Liver (tissue), 3 donors: ENCODE measurements around the gene M1AP.

Experiments
- FOXA1 ChIP-seq: IDR thresholded peaks from 2 replicates; pipeline ENCODE4 v1.6.1; 2016; ENCODE audit warnings: antibody characterized with exemption
- GABPA ChIP-seq, 2 donors: IDR thresholded peaks in 1 of 2; conservative IDR thresholded peaks in 1 of 2; 2 replicates each; pipeline ENCODE4 v1.6.1; 2016; ENCODE audit warnings: antibody characterized with exemption in 2 of 2, mild to moderate bottlenecking in 1 of 2, moderate library complexity in 1 of 2
- JUND ChIP-seq, 2 donors: IDR thresholded peaks; 2 replicates each; pipeline ENCODE4 v1.6.1; 2016; ENCODE audit warnings: antibody characterized with exemption in 2 of 2
- RXRA ChIP-seq, 2 donors: IDR thresholded peaks; 2 replicates each; pipeline ENCODE4 v1.6.1; 2017 to 2018; ENCODE audit warnings: antibody characterized with exemption in 2 of 2, mild to moderate bottlenecking in 1 of 2
- SP1 ChIP-seq: IDR thresholded peaks from 2 replicates; pipeline ENCODE4 v1.6.1; 2018; ENCODE audit warnings: antibody characterized with exemption, mild to moderate bottlenecking
- YY1 ChIP-seq: IDR thresholded peaks from 2 replicates; pipeline ENCODE4 v1.6.1; 2016; ENCODE audit warnings: antibody characterized with exemption, mild to moderate bottlenecking
- TF ChIP-seq, protein P1 (sequence below): IDR thresholded peaks from 2 replicates; pipeline ENCODE4 v1.6.1; 2016; ENCODE audit warnings: antibody characterized with exemption
- TF ChIP-seq, protein P2 (sequence below): fragments of 150-350 bp; IDR thresholded peaks from 2 replicates; pipeline ENCODE4 v1.5.1; 2017; ENCODE audit warnings: improper control_type of control experiment, low read depth, low read length; ENCODE audit not compliant: missing input control
- TF ChIP-seq, protein P3 (sequence below): IDR thresholded peaks from 2 replicates; pipeline ENCODE4 v1.6.1; 2016; ENCODE audit warnings: antibody characterized with exemption
- donor health status: healthy.
- donor health status: healthy.

DNA sequence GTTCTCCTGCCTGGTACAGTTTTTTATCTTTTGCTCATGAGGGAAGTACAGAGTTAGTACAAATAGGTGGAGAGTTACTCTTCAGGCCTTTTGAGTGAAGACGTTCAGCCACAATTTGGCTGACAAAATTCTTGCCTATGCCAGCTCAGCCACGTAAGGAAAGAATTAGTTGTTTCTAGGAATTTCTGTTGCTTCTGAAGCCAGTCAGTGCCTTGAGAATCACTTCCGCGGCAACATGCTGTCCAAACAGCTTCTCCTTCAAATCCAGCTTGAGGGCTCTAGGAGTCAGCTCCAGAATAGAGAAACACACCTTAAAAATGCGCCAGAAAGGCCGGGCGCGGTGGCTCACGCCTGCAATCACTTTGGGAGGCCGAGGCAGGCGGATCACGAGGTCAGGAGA, 27.5 kb downstream of the M1AP start:
- TF ChIP-seq, protein P1, sequence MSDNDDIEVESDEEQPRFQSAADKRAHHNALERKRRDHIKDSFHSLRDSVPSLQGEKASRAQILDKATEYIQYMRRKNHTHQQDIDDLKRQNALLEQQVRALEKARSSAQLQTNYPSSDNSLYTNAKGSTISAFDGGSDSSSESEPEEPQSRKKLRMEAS = no peak
- TF ChIP-seq, protein P2, sequence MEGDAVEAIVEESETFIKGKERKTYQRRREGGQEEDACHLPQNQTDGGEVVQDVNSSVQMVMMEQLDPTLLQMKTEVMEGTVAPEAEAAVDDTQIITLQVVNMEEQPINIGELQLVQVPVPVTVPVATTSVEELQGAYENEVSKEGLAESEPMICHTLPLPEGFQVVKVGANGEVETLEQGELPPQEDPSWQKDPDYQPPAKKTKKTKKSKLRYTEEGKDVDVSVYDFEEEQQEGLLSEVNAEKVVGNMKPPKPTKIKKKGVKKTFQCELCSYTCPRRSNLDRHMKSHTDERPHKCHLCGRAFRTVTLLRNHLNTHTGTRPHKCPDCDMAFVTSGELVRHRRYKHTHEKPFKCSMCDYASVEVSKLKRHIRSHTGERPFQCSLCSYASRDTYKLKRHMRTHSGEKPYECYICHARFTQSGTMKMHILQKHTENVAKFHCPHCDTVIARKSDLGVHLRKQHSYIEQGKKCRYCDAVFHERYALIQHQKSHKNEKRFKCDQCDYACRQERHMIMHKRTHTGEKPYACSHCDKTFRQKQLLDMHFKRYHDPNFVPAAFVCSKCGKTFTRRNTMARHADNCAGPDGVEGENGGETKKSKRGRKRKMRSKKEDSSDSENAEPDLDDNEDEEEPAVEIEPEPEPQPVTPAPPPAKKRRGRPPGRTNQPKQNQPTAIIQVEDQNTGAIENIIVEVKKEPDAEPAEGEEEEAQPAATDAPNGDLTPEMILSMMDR = no peak
- TF ChIP-seq FOXA1 (no peak), JUND (IDR thresholded peaks at IDR 0.05) (no peak), YY1 (no peak), GABPA (IDR thresholded peaks at IDR 0.05 in 1 of 2, conservative IDR thresholded peaks at IDR 0.05 in 1 of 2) (no peak), SP1 (no peak), RXRA (IDR thresholded peaks at IDR 0.05) (no peak)
- TF ChIP-seq, protein P3, sequence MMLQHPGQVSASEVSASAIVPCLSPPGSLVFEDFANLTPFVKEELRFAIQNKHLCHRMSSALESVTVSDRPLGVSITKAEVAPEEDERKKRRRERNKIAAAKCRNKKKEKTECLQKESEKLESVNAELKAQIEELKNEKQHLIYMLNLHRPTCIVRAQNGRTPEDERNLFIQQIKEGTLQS = no peak
